Measurements from ENCODE around the gene PALM.

PALM gene

GRCh38 chr19:752652-753517, 44.1 kb downstream of the PALM start:
- DNase-seq (ENCODE audit: low read depth) = no peak

- no peak for DNase-seq (ENCODE audit: low read depth)
Observed at GRCh38 chr19:754530-754929, 45.8 kb downstream of the PALM start.

DNA sequence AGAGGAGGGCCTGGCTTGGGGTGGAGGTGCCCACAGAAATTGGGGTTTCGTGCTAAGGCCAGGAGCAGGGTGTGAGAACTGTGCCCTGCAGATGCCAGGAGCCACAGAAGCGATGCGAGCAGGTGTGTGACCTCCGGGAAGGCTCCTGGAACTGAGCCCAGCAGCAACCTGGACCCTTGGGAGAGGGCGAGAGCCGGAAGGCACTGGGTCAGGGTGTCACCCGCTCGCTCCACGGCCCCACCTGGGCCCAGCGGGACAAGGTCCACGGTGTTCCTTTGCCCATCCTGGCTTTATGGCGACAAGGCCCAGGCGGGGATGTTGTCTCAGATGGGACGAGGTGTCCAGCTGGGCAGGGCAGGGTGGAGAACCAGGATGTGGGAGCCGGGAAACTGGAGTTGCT, 46.3 kb downstream of the PALM start:
- DNase-seq (ENCODE audit: low read depth) = no peak

DNA sequence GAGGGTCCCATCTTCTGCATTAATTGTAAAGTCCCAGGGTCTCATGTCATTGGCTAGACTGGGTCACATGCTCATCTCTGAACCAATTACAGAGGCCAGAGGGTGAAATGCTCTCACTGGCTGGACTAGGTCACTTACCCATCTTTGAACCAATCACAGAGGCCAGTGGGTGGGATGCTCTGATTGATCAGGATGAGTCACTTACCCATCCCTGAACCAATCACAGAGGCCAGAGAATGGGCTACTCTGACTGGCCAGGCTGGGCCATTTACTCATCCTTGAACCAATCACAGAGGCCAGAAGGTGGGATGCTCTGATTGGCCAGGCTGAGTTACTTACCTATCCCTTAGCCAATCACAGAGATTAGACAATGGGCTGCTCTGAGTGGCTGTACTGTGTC, 47.5 kb downstream of the PALM start:
- no peak for DNase-seq (ENCODE audit: low read depth)

DNA sequence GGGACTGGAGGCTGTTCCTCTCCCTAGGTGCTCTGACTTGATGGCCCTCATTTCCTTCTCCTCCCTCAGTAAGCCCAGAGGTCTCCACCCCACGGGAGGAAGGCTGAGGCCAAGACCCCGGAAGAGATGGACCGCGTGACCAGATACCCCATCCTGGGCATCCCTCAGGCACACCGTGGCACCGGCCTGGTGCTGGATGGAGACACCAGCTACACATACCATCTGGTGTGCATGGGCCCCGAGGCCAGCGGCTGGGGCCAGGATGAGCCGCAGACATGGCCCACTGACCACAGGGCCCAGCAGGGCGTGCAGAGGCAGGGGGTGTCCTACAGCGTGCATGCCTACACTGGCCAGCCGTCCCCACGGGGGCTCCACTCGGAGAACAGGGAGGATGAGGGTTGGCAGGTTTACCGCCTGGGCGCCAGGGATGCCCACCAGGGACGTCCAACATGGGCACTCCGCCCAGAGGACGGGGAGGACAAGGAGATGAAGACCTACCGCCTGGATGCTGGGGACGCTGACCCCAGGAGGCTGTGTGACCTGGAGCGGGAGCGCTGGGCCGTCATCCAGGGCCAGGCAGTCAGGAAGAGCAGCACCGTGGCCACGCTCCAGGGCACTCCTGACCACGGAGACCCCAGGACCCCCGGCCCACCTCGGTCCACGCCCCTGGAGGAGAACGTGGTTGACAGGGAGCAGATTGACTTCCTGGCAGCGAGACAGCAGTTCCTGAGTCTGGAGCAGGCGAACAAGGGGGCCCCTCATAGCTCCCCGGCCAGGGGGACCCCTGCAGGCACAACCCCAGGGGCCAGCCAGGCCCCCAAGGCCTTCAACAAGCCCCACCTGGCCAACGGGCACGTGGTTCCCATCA, 48.3 kb downstream of the PALM start:
- DNase-seq (ENCODE audit: low read depth) = no peak

GRCh38 chr19:757811-758668, 49.3 kb downstream of the PALM start:
- no peak for DNase-seq (ENCODE audit: low read depth)

- no peak for DNase-seq (ENCODE audit: low read depth)
Observed at GRCh38 chr19:763181-763580, 54.4 kb downstream of the PALM start.

DNA sequence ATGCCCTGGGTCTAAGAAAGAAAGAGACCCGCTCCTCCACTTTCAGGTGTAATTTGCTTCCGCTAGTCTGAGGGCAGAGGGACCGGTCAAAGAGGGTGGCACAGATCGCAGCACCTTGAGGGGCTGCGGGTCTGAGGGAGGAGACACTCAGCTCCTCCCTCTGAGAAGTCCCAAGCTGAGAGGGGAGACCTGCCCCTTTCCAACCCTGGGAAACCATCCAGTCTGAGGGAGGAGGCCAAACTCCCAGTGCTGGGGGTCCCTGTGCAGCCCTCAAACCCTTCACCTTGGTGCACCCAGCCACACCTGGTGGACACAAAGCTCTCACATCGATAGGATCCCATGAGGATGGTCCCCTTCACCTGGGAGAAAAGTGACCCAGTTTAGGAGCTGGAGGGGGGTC, 55.1 kb downstream of the PALM start:
- DNase-seq (ENCODE audit: low read depth) = no peak

- no peak for DNase-seq (ENCODE audit: low read depth)
Observed at GRCh38 chr19:764301-764700, 55.6 kb downstream of the PALM start.

DNA sequence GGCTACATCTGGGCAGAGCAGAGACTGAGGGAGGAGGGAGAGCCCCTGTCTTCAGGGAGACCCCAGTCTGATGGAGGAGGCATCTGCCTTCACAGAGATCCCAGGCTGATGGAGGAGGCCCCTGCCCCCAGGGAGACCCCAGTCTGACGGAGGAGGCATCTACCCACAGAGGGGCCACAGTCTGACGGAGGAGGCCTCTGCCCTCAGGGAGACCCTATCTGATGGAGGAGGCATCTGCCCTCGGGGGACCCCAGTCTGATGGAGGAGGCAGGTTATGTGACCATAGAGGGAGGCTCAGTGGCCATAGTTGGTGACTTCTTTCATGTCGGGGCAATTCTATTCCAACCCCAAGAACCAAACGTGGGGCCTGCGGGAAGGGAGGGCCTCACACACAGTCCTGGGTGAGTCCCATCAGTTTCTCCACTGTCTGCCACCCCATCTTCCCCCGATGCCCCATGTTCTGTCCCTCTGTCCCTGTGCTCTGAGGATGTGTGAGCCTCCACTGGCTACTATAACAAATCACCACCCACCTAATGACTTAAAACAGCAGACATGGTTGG, 56.5 kb downstream of the PALM start:
- no peak for DNase-seq (ENCODE audit: low read depth)

DNA sequence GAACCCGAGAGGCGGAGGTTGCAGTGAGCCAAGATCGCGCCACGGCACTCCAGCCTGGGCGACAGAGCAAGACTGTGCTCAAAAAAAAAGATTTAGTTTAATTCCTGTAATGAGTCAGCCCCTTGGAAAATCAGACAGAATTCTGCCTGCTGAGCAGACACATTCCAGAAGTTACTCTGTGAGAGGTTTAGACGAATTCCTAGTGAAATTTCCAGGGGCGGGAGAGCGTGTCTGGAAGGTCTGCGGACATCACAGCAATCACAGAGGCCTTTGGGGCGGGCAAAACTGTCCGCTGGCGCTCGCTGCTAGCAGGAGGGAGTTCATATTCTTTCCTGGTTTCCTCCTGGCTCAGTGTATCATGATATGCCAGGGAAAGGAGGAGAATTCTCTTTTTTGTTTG, 59.7 kb downstream of the PALM start:
- DNase-seq (ENCODE audit: low read depth) = no peak

DNA sequence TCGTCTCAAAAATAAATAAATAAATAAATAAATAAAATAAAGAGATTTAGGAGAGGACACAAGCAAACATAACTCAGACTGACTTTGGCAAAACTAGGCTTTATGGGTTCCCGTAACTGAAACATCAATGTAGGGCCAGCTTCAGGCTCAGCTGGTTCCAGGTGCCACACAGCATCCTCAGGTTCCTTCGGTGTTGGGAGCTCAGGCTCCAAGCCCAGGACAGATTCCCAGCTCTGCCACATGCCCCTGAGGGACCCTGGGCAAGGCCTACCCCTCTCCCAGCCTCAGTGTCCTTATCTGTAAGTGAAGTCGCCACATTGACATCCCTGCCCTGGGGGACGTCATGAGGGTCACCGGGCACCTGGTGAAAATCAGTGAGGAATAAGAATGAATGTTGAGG, 60.9 kb downstream of the PALM start:
- no peak for DNase-seq (ENCODE audit: low read depth)

DNA sequence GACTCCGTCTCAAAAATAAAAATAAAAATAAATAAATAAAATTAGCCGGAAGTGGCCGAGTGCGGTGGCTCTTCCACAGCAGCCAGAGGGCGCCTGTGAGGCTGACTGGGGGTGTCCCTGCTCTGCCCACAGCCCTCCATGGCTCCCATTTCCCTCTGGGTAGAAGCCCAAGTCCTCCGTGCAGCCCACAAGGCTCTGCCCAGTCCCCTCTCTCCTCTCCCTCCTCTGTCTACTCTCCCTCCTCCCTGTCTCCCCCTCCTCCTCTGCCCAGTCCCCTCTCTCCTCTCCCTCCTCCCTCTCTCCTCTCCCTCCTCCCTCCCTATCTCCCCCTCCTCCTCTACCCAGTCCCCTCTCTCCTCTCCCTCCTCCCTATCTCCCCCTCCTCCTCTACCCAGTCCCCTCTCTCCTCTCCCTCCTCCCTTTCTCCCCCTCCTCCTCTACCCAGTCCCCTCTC, 62.6 kb downstream of the PALM start:
- DNase-seq (ENCODE audit: low read depth) = peak; percentile 9

DNA sequence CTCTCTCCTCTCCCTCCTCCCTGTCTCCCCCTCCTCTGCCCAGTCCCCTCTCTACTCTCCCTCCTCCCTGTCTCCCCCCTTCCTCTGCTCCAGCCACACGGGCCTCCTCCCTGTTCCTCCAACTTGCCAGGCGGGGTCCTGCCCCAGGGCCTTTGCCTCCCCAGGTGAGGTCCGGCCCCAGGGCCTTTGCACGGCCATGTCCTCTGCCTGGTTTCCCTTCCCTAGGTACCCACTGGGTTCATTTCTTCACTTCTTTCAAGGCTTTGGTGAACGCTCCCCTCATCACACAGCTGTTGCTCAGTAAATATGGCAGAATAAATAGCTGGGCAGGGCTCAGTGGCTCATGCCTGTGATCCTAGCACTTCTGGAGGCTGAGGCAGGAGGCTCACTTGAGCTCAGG, 63.3 kb downstream of the PALM start:
- DNase-seq (ENCODE audit: low read depth) = no peak

- DNase-seq (ENCODE audit: low read depth) = no peak
Observed at GRCh38 chr19:772730-773436, 64.1 kb downstream of the PALM start.

- no peak for DNase-seq (ENCODE audit: low read depth)
Observed at GRCh38 chr19:776549-776948, 67.8 kb downstream of the PALM start.

GRCh38 chr19:778910-779653, 70.3 kb downstream of the PALM start:
- no peak for DNase-seq (ENCODE audit: low read depth)

DNA sequence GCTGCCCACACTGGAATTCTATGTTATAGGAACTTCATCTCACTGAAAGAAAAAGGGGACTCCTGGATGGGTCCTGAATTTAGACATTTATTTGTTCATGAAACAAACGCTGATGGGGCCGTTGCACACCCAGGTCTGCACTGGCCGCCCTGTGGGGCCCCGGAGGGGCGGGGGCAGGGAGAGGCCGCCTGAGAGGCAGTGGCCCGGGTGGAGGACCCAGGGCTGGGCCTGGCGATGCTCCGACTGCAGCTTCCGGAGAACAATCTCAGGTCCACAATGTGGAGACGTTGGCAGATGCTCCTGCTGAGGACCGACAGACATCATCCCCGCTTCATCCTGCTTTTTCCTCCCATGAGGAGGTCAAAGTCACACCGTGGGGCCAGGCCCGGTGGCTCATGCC, 72.2 kb downstream of the PALM start:
- DNase-seq (ENCODE audit: low read depth) = no peak

- no peak for DNase-seq (ENCODE audit: low read depth)
Observed at GRCh38 chr19:781800-782184, 73.1 kb downstream of the PALM start.

DNA sequence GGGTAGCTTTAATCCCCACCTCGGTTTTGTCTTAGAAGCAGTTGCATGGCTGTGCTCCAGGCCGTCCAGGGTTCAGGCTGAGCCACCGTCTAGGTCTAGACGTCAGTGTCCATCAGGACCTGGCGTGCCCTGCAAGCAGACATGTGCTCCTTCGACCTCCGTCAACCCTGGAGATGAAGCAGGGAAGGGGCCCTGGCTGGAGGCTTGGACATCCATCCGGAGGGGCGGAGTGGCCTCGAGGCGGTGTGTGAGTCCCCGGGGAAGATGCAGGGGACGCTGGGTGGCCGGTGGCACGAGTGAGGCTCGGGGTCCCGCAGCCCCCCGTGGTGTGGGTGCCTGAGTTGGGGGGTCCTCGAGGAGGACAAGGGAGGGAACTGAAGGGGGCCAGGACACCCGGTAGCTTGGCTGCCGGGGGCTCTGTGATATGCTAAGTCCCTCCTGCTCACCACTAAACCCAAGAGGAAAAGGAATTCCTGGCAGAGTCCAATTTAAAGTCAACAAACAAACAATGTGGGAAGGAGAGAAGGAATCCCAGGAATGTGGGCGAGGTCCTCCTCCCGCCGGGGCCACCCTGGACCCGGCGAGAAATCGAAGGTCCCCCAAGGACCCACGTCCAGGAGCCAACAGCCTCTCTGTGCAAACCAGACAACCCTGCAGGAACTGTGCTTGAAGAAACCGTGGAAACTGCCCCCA, 73.6 kb downstream of the PALM start:
- no peak for DNase-seq (ENCODE audit: low read depth)

Measured in stimulated activated CD8-positive, alpha-beta memory T cell treated with anti-CD3 and anti-CD28 coated beads, Interleukin-4, amount 100 ng/mL, for 24 hours (primary cell).